Activated CD8-positive, alpha-beta T cell treated with anti-CD3 and anti-CD28 coated beads, Interleukin-2, amount 10 ng/mL, durations not matched to agents 7 days and 5 days (primary cell): ENCODE measurements around the gene CSF1. TPM values are rescaled to one million over a fixed set of nuclear protein-coding genes. Genes with fewer than 3 reads are reported as not detected.
"Not testable (repeated sequence)": the region's sequence is repeated elsewhere in the genome, so short reads cannot be mapped to it uniquely, and the experiment has no call there.

Experiments
- ATAC-seq: fragments of 150-1000 bp; cut with Tn5 transposase; one replicate; pipeline ENCODE4 v1.10.0; 2021; ENCODE audit warnings: moderate library complexity
- CTCF ChIA-PET: fragments of 350-600 bp; sonication (Branson Sonifier 250); formaldehyde crosslinking; loops from one replicate; lab custom pipeline; 2021; ENCODE audit warnings: antibody characterized with exemption; lab: Charles Lee
- POLR2A ChIA-PET: fragments of 350-600 bp; sonication (Branson Sonifier 250); formaldehyde crosslinking; loops from one replicate; lab custom pipeline; 2021; ENCODE audit warnings: antibody characterized with exemption; lab: Charles Lee
- DNase-seq: peaks from one replicate; pipeline ENCODE4 v3.0.0-alpha.2; 2020
- H3K27ac Mint-ChIP-seq: one replicate; pipeline ENCODE4 v1.8.0; 2021; ENCODE audit warnings: mild to moderate bottlenecking, mixed read lengths
- H3K27me3 Mint-ChIP-seq: one replicate; pipeline ENCODE4 v1.8.0; 2021; ENCODE audit warnings: low read depth, mixed read lengths
- H3K36me3 Mint-ChIP-seq: one replicate; pipeline ENCODE4 v1.8.0; 2021; ENCODE audit warnings: low read depth, mixed read lengths
- H3K4me1 Mint-ChIP-seq: one replicate; pipeline ENCODE4 v1.8.0; 2021; ENCODE audit warnings: low read depth, mixed read lengths
- H3K4me3 Mint-ChIP-seq: one replicate; pipeline ENCODE4 v1.8.0; 2021; ENCODE audit warnings: mild to moderate bottlenecking, mixed read lengths
- H3K9me3 Mint-ChIP-seq: one replicate; pipeline ENCODE4 v1.8.0; 2022; ENCODE audit warnings: mixed read lengths; ENCODE audit not compliant: insufficient read depth
- total RNA-seq, 2 experiments: library from RNA; stranded (reverse); gene quantifications; one replicate each; pipeline ENCODE4 v1.2.3, GENCODE V29; 2021

CSF1 gene
- total RNA-seq, 2 experiments from 2014 or later, result 40.3 to 41.1 TPM

DNA sequence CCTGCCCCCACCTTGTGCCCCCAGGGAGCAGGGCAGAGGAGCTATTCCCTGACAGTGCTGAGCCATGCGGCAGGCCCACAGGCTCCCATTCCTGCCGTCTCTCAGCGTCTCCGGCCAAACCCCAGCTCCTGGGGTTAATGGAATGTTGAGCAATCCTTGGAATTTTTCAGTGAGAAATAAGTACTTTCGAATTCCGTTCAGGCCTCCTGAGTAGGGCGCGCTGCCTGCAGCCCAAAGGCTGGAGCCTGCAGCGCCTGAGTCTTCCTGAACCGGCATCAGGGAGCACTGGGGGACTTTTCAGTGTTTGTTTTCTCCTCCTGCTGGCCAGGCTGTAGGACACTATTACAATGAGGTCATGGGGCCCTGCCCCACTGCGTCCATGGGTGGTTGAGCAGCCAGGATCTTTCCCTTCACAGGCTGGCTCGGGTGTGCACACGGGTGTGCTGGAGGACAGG, 33.3 kb upstream of the CSF1 start:
- peaks cover 15% of the 10 kb centered on the region for H3K27me3 Mint-ChIP-seq
- peaks cover 10% of the 10 kb centered on the region for H3K4me1 Mint-ChIP-seq
- no peak for ATAC-seq
- H3K27ac Mint-ChIP-seq, result no peak overlapping the region
- ChIA-PET POLR2A (no interaction called here), CTCF (interaction anchor here (2.2 kb wide), 1 partner anchor 107 kb away, joined by 7 read pairs; the partner anchor contains the start of gene AHCYL1)
- H3K9me3 Mint-ChIP-seq, result no peaks in the 10 kb centered on the region
- no peaks in the 10 kb centered on the region for H3K36me3 Mint-ChIP-seq
- DNase-seq, result no peak
- H3K4me3 Mint-ChIP-seq, result no peak overlapping the region

DNA sequence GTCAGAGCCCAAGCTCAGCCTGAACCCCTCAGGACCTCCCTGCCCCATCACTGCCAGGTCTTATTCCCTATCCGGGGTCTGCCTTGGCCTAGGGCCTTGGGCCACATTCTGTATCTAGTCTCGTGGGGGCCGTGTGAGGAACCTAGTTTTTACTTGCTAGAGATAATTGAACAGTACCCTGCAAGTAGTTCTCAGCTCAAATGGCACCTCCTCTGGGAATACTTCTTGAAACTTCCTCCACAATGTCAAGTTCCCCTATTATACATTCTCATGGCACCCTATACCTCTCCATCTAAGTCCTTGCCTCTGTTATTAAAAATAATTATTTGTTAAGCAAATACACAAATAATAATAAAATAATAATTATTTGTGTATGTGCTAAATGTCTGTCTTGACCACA, 32.9 kb upstream of the CSF1 start:
- Mint-ChIP-seq H3K27me3 (peaks cover 15% of the 10 kb centered on the region), H3K36me3 (no peaks in the 10 kb centered on the region), H3K4me1 (peaks cover 10% of the 10 kb centered on the region), H3K27ac (no peak overlapping the region), H3K9me3 (no peaks in the 10 kb centered on the region), H3K4me3 (no peak overlapping the region)
- DNase-seq, result no peak
- POLR2A ChIA-PET, result no interaction called here
- CTCF ChIA-PET, result interaction anchor here (2.2 kb wide), 1 partner anchor 106 kb away, joined by 7 read pairs; the partner anchor contains the start of gene AHCYL1
- no peak for ATAC-seq

DNA sequence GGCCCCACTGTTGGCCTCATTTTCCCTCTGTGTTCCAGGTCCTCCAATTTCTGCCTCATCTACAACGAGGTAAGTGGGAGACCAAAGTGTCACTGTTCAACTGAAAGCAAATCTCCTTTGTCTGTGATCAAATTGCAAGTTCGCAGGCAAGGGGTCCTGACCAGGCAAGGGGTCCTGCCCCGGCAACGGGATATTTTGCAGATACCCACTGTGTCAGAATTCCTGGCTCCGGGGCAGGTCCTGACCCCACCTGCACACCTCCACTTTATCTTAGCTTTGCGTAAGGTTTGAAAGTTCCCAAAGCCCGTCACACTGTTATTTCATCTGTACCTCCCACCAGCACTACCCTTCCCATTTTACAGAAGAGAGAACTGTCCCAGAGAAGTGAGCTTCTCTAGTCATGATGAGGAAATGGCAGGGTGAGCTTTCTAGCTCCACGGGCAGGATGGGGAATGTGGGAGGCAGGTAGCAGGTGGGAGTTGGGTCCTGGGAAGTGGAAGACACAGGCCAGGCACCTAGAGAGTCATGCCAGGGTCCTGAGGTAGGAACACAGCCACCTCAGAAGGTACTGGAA, 32.0 kb upstream of the CSF1 start:
- POLR2A ChIA-PET, result interaction anchor here (0.6 kb wide), 1 partner anchor 11 kb away, joined by 4 read pairs; no protein-coding TSS in a partner anchor
- no peak for ATAC-seq
- no peaks in the 10 kb centered on the region for H3K36me3 Mint-ChIP-seq

DNA sequence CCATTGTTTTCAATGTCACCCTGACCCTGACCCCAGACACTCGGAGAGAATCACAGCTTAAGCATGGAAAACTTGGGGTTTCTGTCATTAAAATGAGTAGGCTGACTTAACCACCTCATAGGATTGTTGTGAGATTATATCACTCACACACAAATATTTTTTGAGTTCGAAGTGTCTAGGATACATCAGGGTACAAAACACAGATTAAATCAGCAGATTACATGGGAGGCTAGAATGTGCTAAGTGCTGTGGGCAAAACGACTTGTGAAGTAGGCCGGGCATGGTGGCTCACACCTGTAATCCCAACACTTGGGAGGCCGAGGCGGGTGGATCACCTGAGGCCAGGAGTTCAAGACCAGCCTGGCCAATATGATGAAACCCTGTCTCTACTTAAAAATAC, 31.3 kb upstream of the CSF1 start:
- ATAC-seq, H3K9me3 Mint-ChIP-seq, H3K4me1 Mint-ChIP-seq, H3K27ac Mint-ChIP-seq, DNase-seq, H3K36me3 Mint-ChIP-seq, H3K4me3 Mint-ChIP-seq, POLR2A ChIA-PET: not testable (repeated sequence)
- peaks cover 12% of the 10 kb centered on the region for H3K27me3 Mint-ChIP-seq
- CTCF ChIA-PET, result interaction anchor here (1.2 to 1.6 kb wide), 3 partner anchors 45 to 105 kb away, joined by 3 to 6 read pairs (median 5); partner anchors contain the start of gene AHCYL1

More for the DNA sequence above, 32.0 kb upstream of the CSF1 start:
- Mint-ChIP-seq H3K27ac (no peak overlapping the region), H3K4me3 (no peak overlapping the region), H3K9me3 (no peaks in the 10 kb centered on the region), H3K27me3 (peaks cover 15% of the 10 kb centered on the region), H3K4me1 (peaks cover 6% of the 10 kb centered on the region)
- no peak for DNase-seq
- CTCF ChIA-PET, result interaction anchor here (2.2 kb wide), 1 partner anchor 106 kb away, joined by 7 read pairs; the partner anchor contains the start of gene AHCYL1

DNA sequence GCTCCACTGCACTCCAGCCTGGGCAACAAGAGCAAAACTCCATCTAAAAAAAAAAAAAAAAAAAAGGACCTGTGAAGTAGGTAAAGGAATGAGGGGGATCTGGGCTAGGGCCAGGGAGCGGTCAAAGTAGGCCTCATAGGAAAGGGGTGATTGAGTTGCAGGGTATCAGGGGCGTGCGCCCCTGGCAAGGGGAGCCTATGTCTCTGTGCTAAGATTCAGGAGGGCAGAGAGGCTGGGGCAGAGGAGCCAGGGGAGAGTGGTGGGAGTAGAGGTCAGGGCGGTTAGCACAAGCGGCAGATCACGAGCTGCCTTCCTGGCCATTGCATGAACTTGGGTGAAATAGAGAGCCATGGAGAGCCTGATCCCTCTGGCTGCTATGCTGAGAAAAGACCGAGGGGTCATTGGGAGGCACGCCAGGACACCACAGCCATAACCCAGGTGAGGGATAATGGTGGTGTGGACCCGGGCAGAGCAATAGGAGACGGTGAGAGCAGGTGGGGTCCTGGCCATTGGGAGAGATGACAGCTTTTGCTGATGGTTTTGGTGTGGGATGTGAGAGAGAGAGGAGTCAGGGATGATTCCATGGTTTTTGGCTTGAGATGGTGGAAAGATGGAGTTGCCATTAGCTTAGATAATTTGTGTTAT, 30.6 kb upstream of the CSF1 start:
- Mint-ChIP-seq H3K9me3 (no peaks in the 10 kb centered on the region), H3K27ac (peak overlapping the region; percentile 5), H3K36me3 (no peaks in the 10 kb centered on the region), H3K27me3 (peaks cover 8% of the 10 kb centered on the region), H3K4me1 (peaks cover 4% of the 10 kb centered on the region), H3K4me3 (no peak overlapping the region)
- ChIA-PET CTCF (interaction anchor here (1.2 to 1.6 kb wide), 3 partner anchors 44 to 104 kb away, joined by 3 to 6 read pairs (median 5); partner anchors contain the start of gene AHCYL1), POLR2A (no interaction called here)
- ATAC-seq (no peak), DNase-seq (no peak)

DNA sequence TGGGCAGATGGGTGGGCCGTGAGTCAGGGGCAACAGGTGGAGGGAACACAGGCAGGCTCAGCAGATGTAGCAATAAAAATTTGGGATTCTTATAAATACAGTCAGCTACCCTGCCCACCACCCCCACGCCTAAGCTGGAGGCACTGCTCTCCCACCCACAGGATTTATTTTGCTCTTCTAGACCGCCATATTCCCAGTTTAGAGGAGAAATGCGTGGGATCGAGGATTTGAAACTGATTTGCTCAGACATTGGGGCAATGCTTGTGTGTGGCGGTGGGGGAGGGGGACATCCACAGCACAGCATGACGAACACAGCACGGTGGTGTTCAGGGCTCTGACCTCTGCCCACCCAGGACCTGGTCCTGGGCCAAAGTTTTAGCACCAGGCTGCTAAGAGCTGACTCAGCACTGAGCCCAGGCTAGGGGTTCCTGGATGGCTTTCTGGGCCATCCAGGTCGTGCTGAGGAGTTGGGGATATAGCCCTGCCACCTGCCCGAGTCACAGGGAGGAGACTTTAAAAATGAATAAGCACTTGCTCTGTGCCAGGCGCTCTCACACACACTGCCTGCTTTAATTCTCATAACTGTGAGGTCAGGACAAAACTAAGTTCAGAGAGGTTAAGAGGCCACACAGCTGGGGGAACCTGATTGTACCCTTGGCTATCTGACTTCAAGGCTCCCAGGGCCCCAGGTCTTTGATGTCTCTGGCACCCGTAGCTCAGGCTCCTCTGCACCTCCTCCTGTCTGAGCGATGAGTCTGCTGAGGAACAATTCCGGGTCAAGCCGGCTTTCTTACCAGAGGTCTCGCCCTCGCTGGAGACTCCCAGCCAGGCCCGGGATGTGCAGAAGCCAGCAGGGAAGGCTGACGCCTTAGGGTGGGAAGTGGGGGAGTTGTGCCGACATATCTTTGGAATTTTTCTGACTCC, 29.4 kb upstream of the CSF1 start:
- Mint-ChIP-seq H3K9me3 (no peaks in the 10 kb centered on the region), H3K27me3 (peaks cover 1% of the 10 kb centered on the region), H3K4me3 (no peak overlapping the region), H3K4me1 (peaks cover 4% of the 10 kb centered on the region), H3K36me3 (no peaks in the 10 kb centered on the region), H3K27ac (no peak overlapping the region)
- no peak for DNase-seq
- ChIA-PET POLR2A (interaction anchor here (0.6 kb wide), 1 partner anchor 55 kb away, joined by 3 read pairs; no protein-coding TSS in a partner anchor), CTCF (interaction anchor here (1.6 kb wide), 1 partner anchor 90 kb away, joined by 6 read pairs; no protein-coding TSS in a partner anchor)
- ATAC-seq, result peak; percentile 11

DNA sequence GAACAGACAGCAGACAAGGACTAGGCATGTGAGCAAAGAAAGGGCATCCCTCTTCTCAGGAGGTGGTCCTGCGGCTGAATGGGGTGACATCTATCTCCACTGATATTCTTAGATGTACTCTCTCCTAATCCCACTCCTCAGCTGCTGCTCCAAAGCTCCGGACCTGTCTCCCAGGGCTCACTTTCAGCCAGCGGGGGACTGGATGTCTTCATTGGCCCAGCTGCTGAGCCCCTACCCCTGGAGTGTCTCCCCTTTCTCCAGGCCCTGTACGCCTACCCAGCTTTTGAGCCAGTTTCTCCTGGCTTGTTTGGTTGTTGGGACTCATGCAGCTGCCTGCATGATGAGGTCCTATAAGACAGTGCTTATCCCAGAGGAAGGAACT, 28.8 kb upstream of the CSF1 start:
- POLR2A ChIA-PET, result no interaction called here
- H3K4me3 Mint-ChIP-seq, result no peak overlapping the region
- no peaks in the 10 kb centered on the region for H3K27me3 Mint-ChIP-seq
- DNase-seq (no peak), ATAC-seq (no peak)
- H3K9me3 Mint-ChIP-seq, result no peaks in the 10 kb centered on the region
- H3K27ac Mint-ChIP-seq, result no peak overlapping the region
- no peaks in the 10 kb centered on the region for H3K36me3 Mint-ChIP-seq
- H3K4me1 Mint-ChIP-seq, result peaks cover 4% of the 10 kb centered on the region
- CTCF ChIA-PET, result interaction anchor here (1.4 kb wide), 1 partner anchor 11 kb away, joined by 5 read pairs; no protein-coding TSS in a partner anchor

DNA sequence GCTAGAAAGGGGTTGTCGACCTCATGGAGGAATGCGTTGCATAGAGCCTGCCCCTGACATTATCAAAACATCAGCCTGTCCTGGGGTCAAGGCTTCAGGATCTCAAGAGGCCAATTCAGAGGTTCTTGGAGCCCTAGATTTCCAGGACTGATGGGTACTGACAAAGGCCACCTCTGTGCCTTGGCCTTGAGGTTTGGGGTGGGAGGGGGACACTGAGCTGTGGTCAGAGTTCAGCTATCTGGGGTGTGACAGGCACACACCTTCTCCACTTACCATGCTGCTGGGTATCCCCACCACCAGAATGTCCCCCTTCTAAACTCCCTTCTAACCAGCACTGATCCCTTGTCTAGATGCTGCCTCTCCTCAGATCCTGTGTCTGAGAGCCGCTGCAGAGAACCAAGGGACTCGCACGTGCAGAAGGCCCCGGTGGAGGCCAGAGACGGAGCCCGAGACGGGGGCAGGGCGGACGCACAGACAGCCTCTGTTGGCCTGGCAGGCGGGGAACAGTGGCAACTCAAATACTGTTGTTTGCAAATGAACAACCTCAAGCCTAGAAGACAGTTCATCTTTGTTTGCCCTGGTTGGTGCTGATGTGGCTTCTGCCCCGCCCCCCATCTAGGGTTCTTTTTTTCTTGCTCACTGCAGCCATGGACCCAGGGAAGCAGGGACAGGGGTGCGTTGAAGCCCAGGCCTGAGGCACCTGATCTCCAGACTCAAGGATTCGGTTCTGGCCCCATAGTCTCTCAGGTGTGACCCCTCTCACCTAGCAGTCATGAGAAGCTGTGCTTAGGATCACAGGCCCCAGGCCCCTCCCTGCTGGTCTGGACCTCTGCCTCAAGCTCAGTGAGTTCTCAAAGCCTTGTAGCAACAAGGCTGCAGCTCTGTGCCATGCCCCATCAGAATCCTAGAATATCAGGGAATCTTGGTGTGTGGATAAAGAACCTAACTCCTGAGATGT, 28.1 kb upstream of the CSF1 start:
- Mint-ChIP-seq H3K4me3 (no peak overlapping the region), H3K27ac (no peak overlapping the region), H3K27me3 (no peaks in the 10 kb centered on the region), H3K4me1 (peaks cover 4% of the 10 kb centered on the region), H3K9me3 (no peaks in the 10 kb centered on the region), H3K36me3 (no peaks in the 10 kb centered on the region)
- POLR2A ChIA-PET, result no interaction called here
- CTCF ChIA-PET, result interaction anchor here (1.4 kb wide), 1 partner anchor 10 kb away, joined by 5 read pairs; no protein-coding TSS in a partner anchor
- ATAC-seq (no peak), DNase-seq (no peak)

DNA sequence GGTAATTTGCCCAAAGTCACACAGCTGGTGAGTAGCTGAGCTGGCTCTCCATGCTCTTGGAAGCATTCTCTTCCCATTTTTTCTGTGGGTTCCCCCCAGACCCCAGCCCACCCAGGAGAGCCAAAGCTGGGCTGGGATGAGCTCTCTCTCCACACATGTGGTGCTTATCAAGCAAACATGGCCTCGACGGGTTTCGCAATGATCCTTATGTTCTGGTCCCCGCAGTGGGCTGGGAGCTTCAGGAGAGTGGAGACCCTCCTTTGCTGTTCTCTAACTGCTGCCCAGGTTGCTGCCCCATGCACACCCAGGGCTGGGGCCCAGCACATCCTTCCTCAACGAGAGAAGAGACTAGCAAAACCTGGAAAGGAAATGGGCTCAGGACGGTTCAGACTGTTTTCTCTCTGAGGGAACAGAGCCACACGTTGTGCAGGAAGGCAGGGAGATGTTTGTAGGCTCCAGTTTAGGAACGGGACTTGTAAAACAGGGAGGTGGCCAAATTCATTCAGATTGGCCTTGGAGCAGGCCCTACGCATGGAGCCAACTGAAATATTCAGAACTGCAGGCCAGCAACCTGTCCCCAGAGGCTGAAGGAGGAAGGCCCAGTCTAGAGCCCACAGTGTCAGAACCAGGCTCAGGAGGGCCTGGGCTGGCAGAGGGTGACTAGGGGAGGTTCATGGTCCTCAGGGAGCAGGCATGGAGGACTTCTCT, 27.2 kb upstream of the CSF1 start:
- Mint-ChIP-seq H3K4me1 (peaks cover 4% of the 10 kb centered on the region), H3K27ac (peak overlapping the region; percentile 9), H3K36me3 (no peaks in the 10 kb centered on the region), H3K27me3 (no peaks in the 10 kb centered on the region), H3K9me3 (no peaks in the 10 kb centered on the region), H3K4me3 (no peak overlapping the region)
- ChIA-PET CTCF (interaction anchor here (1.4 kb wide), 1 partner anchor 9 kb away, joined by 5 read pairs; no protein-coding TSS in a partner anchor), POLR2A (no interaction called here)
- ATAC-seq, result no peak
- no peak for DNase-seq

DNA sequence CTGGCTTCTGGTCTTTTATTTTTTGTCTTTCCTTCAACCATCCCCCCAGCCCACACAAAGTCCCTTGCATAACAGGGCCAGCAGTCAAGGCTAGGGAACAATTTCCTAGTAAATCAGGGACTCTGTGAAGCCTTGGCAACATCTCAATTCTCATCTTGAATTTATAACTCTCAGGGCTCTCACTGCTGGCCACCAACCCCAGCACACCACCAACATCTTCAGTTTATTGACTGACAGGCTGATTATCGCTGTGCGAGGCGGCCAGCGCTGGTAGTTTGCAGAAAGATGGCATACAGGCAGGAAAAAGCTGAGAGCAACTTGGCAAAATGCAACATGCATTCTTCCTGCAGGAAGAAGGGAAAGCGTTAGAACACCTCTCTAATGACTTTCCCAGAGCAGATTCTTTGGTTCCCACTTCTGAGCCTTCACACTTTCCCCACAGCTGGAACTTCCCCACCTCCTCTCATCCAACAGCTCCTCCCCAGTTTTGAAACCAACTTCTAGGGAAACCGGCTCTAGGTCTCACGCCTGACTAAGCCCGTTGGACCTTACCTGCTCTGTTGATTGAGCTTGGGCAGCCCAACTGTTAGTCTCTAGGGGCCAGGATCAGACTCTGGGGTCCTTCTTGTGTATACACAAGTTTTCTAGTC, 26.3 kb upstream of the CSF1 start:
- ATAC-seq (no peak), DNase-seq (no peak)
- peaks cover 4% of the 10 kb centered on the region for H3K4me1 Mint-ChIP-seq
- ChIA-PET CTCF (interaction anchor here (1.1 kb wide), 1 partner anchor 94 kb away, joined by 3 read pairs; no protein-coding TSS in a partner anchor), POLR2A (interaction anchor here (0.6 kb wide), 1 partner anchor 89 kb away, joined by 4 read pairs; no protein-coding TSS in a partner anchor)
- no peaks in the 10 kb centered on the region for H3K27me3 Mint-ChIP-seq
- H3K9me3 Mint-ChIP-seq, result no peaks in the 10 kb centered on the region
- H3K4me3 Mint-ChIP-seq, result no peak overlapping the region
- H3K27ac Mint-ChIP-seq, result no peak overlapping the region
- no peaks in the 10 kb centered on the region for H3K36me3 Mint-ChIP-seq
